Thoracic aorta (tissue), 2 donors: ENCODE data around the gene LGI4. TPM values are rescaled to one million over a fixed set of nuclear protein-coding genes. Genes with fewer than 3 reads are reported as not detected.

Source experiments
- ATAC-seq: fragments of 150-250 bp; one replicate; pipeline ENCODE4 v1.8.0; 2017; ENCODE audit warnings: low read depth; ENCODE audit not compliant: insufficient number of reproducible peaks, low FRiP score
- DNase-seq: peaks from one replicate; pipeline ENCODE4 v3.0.0-alpha.2; 2020; ENCODE audit warnings: low spot score
- H3K27ac ChIP-seq, 2 donors: fragments of 200-600 bp; sonication (generic); 1 replicate in 1 of 2; 2 replicates in 1 of 2; pipeline ENCODE4 v1.5.1; 2016; ENCODE audit warnings: mild to moderate bottlenecking in 2 of 2, moderate library complexity in 2 of 2
- H3K27me3 ChIP-seq: fragments of 200-600 bp; sonication (generic); replicated peaks from 2 replicates; pipeline ENCODE4 v1.6.0; 2016; ENCODE audit warnings: mild to moderate bottlenecking; ENCODE audit not compliant: insufficient read depth
- H3K36me3 ChIP-seq: fragments of 200-600 bp; sonication (generic); one replicate; pipeline ENCODE4 v1.5.1; 2016
- H3K4me1 ChIP-seq, 2 donors: fragments of 200-600 bp; sonication (generic); 1 replicate in 1 of 2; 2 replicates in 1 of 2; pipeline versions ENCODE4 v1.5.1 to v1.6.0; 2016; ENCODE audit warnings: low read depth in 2 of 2, mild to moderate bottlenecking in 1 of 2; ENCODE audit not compliant: control insufficient read depth in 1 of 2
- H3K4me3 ChIP-seq: fragments of 200-600 bp; sonication (generic); 2 replicates; pipeline ENCODE4 v1.5.1; 2016; ENCODE audit warnings: mild to moderate bottlenecking
- H3K9me3 ChIP-seq: fragments of 200-600 bp; sonication (generic); 2 replicates; pipeline ENCODE4 v1.5.1; 2016
- total RNA-seq, 2 donors: library from RNA; depleted of rRNA; stranded (reverse); fragments of >200 nt; gene quantifications; one replicate each; pipeline versions ENCODE4 v1.1.0 to v1.2.3, GENCODE V29; 2016
- TF ChIP-seq, protein P1 (sequence below): fragments of 200-600 bp; sonication (generic); IDR thresholded peaks from one replicate; pipeline ENCODE4 v1.5.1; 2019; ENCODE audit warnings: antibody characterized with exemption

The LGI4 gene
- 10 to 100 TPM in 1 of 2 donors, 1 to 10 TPM in 1; 7.9 to 17.4 TPM for total RNA-seq

DNA sequence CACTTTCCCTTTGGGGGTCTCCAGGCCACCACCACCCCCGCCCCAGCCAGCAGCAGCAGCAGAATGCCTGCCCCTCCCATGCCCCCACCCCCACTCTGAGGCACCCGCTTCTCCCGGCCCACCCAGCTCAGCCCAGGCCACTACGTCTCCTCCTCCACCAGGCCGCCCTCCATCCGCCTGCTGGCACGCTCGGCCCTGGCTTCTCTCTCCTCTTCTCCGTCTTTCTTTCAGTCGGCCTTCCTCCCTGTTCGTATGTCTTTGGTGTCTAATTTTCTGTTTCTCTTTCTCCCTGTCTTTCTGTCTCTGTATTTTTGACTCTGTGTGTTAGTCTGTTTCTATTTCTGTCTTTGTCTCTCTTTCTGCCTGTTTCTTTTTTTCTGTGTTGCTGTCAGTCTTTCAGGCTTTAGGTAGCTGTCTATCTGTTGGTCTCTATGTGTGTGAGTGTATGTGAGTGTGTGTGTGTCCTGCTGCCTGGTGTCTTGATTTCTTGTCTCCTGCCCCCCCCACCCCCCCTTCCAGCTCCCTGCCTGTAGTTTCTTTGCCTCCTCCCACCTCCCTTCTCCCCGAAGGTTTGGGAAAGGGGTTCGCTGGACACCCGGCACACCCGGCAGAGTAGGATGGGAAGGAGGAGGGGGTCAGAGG lies at the start of gene LGI4:
Gene LGI4, minus strand, starts transcription at position 459 of the 642 bp plus-strand sequence. Its CDS starts 379 bp downstream, at position 80.
- H3K36me3 ChIP-seq = no peaks in the 10 kb centered on the region
- H3K27me3 ChIP-seq = no peaks in the 10 kb centered on the region
- TF ChIP-seq, protein P1, sequence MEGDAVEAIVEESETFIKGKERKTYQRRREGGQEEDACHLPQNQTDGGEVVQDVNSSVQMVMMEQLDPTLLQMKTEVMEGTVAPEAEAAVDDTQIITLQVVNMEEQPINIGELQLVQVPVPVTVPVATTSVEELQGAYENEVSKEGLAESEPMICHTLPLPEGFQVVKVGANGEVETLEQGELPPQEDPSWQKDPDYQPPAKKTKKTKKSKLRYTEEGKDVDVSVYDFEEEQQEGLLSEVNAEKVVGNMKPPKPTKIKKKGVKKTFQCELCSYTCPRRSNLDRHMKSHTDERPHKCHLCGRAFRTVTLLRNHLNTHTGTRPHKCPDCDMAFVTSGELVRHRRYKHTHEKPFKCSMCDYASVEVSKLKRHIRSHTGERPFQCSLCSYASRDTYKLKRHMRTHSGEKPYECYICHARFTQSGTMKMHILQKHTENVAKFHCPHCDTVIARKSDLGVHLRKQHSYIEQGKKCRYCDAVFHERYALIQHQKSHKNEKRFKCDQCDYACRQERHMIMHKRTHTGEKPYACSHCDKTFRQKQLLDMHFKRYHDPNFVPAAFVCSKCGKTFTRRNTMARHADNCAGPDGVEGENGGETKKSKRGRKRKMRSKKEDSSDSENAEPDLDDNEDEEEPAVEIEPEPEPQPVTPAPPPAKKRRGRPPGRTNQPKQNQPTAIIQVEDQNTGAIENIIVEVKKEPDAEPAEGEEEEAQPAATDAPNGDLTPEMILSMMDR = no peak
- H3K4me1 ChIP-seq = peaks cover 4 to 28% of the 10 kb centered on the region in 2 donors
- DNase-seq (no peak), ATAC-seq (no peak)
- H3K4me3 ChIP-seq = peak within 1 kb of the TSS; percentile 62
- peak within 1 kb of the TSS; percentile 11 to 73 for H3K27ac ChIP-seq
- H3K9me3 ChIP-seq = no peaks in the 10 kb centered on the region

DNA sequence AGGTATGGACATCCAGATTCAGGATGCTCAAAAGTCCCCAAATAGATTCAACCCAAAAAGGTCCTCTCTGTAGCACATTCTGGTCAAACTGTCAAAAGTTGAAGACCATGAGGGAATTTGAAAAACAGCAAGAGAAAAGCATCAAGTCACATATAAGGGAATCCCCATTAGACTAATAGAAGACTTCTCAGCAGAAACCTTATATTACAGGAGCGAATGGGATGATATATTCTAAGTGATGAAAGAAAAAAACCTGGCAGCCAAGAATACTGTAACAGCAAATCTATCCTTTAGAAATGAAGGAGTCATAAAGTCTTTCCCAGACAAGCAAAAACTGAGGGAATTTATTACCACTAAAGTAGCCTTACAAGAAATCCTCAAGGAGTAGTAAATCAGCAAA lies 49.4 kb upstream of the LGI4 start:
- H3K36me3 ChIP-seq = no peaks in the 10 kb centered on the region
- no peaks in the 10 kb centered on the region for H3K27me3 ChIP-seq
- no peak for DNase-seq
- no peak overlapping the region for H3K27ac ChIP-seq
- TF ChIP-seq, protein P1 = no peak
- no peak for ATAC-seq
- H3K4me1 ChIP-seq = no peaks in the 10 kb centered on the region
- no peaks in the 10 kb centered on the region for H3K9me3 ChIP-seq
- no peak overlapping the region for H3K4me3 ChIP-seq

DNA sequence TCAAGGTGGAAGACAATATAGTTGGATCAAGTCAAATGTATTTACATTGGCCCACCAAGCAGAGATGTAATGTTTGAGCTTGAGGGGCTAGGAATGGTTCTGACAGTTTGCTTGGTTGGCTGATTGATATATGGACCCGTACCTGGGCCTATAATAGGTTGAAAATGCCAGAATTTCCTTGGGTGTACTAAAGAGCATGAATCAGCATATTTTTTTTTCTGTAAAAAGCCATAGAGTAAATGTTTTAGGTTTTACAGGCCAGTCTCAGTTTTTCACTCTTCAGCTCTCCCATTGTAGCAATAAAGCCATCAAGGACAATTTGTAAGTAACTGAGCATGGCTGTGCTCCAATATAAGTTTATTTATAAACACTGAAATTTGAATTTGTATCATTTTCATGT lies 46.5 kb upstream of the LGI4 start:
- Histone ChIP-seq H3K9me3 (no peaks in the 10 kb centered on the region), H3K27me3 (no peaks in the 10 kb centered on the region), H3K36me3 (no peaks in the 10 kb centered on the region), H3K27ac (no peak overlapping the region), H3K4me1 (no peaks in the 10 kb centered on the region), H3K4me3 (no peak overlapping the region)
- TF ChIP-seq, protein P1 = no peak
- ATAC-seq (no peak), DNase-seq (no peak)

DNA sequence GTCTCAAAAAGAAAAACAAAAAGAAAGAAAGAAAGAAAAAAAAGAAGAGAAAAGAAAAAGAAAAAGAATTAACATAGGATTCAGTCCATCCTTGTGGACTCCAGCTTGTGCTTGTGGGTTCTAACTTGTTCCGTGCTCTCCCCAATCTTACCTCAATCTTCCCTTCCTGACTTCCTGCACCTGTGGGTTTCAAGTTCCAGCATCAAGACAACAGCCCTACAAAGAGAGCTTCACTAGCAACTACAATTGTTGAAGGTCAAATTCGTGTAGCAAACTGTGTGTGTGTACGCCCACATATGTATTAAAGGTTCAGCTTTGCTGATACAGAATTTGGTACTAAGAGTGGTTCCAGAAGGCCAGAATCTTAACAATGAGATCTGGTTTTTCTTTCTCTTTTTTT lies 45.0 kb upstream of the LGI4 start:
- H3K4me1 ChIP-seq = no peaks in the 10 kb centered on the region
- no peak overlapping the region for H3K4me3 ChIP-seq
- ATAC-seq (no peak), DNase-seq (no peak)
- H3K36me3 ChIP-seq = no peaks in the 10 kb centered on the region
- no peak overlapping the region for H3K27ac ChIP-seq
- TF ChIP-seq, protein P1 = no peak
- H3K9me3 ChIP-seq = no peaks in the 10 kb centered on the region
- no peaks in the 10 kb centered on the region for H3K27me3 ChIP-seq

DNA sequence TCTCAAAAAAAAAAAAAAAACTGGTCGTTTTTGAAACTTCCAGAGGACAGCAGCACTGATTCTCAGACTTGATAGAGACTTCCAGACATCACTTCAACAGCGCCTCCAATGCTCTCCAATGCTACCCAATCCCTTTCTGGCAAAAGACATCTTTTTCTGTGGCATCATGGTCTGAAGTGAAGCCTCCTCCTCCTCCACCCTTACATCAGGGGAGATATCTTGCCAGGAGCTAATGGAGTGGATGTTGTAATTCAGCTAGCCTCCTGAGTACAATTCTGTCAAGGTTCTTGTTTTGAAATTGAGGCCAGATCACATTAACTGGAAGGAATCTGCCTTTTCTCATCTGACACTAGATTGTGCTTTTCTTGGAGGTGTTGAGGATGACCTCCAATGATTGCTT lies 43.8 kb upstream of the LGI4 start:
- ATAC-seq (no peak), DNase-seq (no peak)
- Histone ChIP-seq H3K4me3 (no peak overlapping the region), H3K4me1 (no peaks in the 10 kb centered on the region), H3K27ac (no peak overlapping the region), H3K9me3 (no peaks in the 10 kb centered on the region), H3K36me3 (no peaks in the 10 kb centered on the region), H3K27me3 (no peaks in the 10 kb centered on the region)
- TF ChIP-seq, protein P1 = no peak
